RWPE2 (cell line): ENCODE results near the gene PLXND1.

Source experiments
- ATAC-seq: fragments of 200-7000 bp; cut with Tn5 transposase; 3 replicates; pipeline ENCODE4 v1.9.1; 2021; ENCODE audit warnings: low read depth
- DNase-seq: peaks from one replicate; pipeline ENCODE4 v3.0.0-alpha.2; 2020; ENCODE audit warnings: low spot score
- H3K27ac ChIP-seq: fragments of 450-650 bp; 2 replicates; pipeline ENCODE4 v1.5.1; 2017; ENCODE audit warnings: mild to moderate bottlenecking; ENCODE audit not compliant: poor library complexity, severe bottlenecking
- H3K27me3 ChIP-seq: fragments of 250-450 bp; sonication (Bioruptor Pico); 2 replicates; pipeline ENCODE4 v1.5.1; 2021; ENCODE audit warnings: mild to moderate bottlenecking, moderate library complexity; ENCODE audit not compliant: insufficient read depth, poor library complexity, severe bottlenecking
- H3K36me3 ChIP-seq: fragments of 250-450 bp; sonication (Bioruptor Pico); 2 replicates; pipeline ENCODE4 v1.5.1; 2020; ENCODE audit warnings: low read depth, mild to moderate bottlenecking, moderate library complexity
- H3K4me1 ChIP-seq: fragments of 250-450 bp; sonication (Bioruptor Pico); 2 replicates; pipeline ENCODE4 v1.5.1; 2021; ENCODE audit warnings: mild to moderate bottlenecking, moderate library complexity; ENCODE audit not compliant: insufficient read depth, poor library complexity, severe bottlenecking
- H3K4me3 ChIP-seq: fragments of 250-450 bp; sonication (Bioruptor Pico); 2 replicates; pipeline ENCODE4 v1.5.1; 2021; ENCODE audit warnings: mild to moderate bottlenecking, moderate library complexity; ENCODE audit not compliant: severe bottlenecking
- H3K9me3 ChIP-seq: fragments of 250-450 bp; sonication (Bioruptor Pico); 2 replicates; pipeline ENCODE4 v1.5.1; 2021; ENCODE audit warnings: mild to moderate bottlenecking, moderate library complexity; ENCODE audit not compliant: severe bottlenecking
- TF ChIP-seq, protein P1 (sequence below): fragments of 450-650 bp; IDR thresholded peaks from one replicate; pipeline ENCODE4 v1.5.1; 2017; ENCODE audit warnings: mild to moderate bottlenecking, moderate library complexity; ENCODE audit not compliant: poor library complexity, severe bottlenecking

The PLXND1 gene

DNA sequence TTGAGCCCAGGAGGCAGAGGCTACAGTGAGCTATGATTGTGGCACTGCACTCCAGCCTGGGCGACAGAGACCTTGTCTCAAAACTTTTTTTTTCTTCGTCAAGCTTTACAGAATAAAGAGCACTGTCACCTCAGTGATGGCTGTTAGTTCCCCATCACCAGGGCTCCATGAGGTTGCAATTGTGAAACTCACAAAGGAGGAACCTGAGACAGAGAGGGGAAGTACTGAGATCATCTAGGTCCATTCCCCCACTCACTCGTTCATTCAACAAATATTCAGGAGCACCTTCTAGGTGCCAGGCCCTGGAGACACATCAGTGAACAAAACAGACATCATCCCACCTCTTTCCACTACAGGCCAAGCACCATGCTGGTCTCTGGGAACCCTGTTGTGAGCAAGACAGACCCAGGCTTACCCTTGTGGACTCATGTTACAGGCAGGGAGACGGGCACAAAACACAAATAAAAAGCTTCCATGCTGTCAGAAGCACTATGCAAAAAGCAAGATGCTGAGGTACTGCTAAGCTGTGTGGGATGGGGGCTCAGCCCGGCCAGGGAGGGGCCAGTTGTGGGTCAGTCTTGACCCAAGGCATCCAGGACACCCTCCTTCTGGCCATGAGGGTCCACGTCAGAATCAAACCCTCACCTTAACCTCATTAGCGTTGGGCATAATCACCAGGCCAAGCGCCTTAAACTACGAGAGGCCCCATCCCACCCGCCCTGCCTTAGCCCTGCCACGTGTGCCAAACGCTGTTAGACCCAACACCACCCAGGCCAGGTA, 80.2 kb downstream of the PLXND1 start:
- no peak for ATAC-seq
- no peak for DNase-seq
- no peaks in the 10 kb centered on the region for H3K9me3 ChIP-seq
- no peak overlapping the region for H3K27ac ChIP-seq
- H3K4me1 ChIP-seq = no peaks in the 10 kb centered on the region
- TF ChIP-seq, protein P1, sequence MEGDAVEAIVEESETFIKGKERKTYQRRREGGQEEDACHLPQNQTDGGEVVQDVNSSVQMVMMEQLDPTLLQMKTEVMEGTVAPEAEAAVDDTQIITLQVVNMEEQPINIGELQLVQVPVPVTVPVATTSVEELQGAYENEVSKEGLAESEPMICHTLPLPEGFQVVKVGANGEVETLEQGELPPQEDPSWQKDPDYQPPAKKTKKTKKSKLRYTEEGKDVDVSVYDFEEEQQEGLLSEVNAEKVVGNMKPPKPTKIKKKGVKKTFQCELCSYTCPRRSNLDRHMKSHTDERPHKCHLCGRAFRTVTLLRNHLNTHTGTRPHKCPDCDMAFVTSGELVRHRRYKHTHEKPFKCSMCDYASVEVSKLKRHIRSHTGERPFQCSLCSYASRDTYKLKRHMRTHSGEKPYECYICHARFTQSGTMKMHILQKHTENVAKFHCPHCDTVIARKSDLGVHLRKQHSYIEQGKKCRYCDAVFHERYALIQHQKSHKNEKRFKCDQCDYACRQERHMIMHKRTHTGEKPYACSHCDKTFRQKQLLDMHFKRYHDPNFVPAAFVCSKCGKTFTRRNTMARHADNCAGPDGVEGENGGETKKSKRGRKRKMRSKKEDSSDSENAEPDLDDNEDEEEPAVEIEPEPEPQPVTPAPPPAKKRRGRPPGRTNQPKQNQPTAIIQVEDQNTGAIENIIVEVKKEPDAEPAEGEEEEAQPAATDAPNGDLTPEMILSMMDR = no peak
- H3K36me3 ChIP-seq = no peaks in the 10 kb centered on the region
- H3K4me3 ChIP-seq = no peak overlapping the region
- no peaks in the 10 kb centered on the region for H3K27me3 ChIP-seq

DNA sequence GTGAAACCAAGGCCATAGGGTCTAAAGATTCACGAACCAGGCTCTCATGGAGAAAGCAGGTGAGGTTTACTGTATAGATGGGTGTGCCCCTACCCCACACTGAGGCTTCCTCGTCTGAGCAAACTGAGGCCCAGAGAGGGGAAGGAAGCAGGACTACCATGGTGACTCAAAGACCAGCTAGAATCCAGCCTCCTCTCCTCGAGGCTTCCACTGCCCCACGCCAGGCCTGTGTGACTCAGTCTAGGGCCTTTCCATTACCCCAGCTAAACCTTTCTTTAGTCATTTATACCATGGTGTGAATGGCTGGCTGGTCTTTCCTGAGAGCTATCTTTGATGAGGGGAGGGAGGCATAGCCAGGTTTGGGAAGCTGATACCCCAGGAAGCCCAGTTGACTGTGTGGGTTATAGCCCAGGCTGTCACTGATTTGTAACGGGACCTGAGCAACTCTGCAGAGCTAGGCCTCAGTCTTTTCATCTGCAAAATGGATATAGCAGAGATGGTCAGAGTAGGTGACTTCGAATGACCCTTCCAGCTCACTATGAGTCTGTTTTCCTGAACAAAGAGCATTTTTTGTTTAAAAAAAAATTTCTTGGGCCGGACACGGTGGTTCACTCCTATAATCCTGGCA, 81.0 kb downstream of the PLXND1 start:
- Histone ChIP-seq H3K36me3 (no peaks in the 10 kb centered on the region), H3K4me3 (no peak overlapping the region), H3K27ac (no peak overlapping the region), H3K9me3 (no peaks in the 10 kb centered on the region), H3K27me3 (no peaks in the 10 kb centered on the region), H3K4me1 (no peaks in the 10 kb centered on the region)
- DNase-seq = no peak
- ATAC-seq = no peak
- TF ChIP-seq, protein P1 = no peak

DNA sequence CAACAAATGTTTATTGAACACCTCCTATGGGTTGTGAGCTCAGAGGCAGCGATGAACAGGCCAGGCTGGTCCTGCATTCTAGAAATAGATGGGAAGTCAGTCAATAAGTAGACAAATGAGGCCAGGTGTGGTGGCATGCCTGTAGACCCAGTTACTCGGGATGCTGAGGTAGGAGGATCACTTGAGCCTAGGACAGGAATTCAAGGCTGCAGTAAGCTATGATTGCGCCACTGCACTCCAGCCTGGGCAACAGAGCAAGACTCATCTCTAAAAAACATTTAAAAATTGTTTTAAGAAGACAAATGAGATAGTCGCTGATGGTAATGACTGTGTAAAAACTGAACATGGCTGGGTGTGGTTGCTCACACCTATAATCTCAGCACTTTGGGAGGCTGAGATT, 82.4 kb downstream of the PLXND1 start:
- no peak for DNase-seq
- Histone ChIP-seq H3K9me3 (no peaks in the 10 kb centered on the region), H3K4me3 (no peak overlapping the region), H3K36me3 (no peaks in the 10 kb centered on the region), H3K27ac (no peak overlapping the region), H3K4me1 (no peaks in the 10 kb centered on the region), H3K27me3 (no peaks in the 10 kb centered on the region)
- no peak for ATAC-seq
- TF ChIP-seq, protein P1 = no peak

DNA sequence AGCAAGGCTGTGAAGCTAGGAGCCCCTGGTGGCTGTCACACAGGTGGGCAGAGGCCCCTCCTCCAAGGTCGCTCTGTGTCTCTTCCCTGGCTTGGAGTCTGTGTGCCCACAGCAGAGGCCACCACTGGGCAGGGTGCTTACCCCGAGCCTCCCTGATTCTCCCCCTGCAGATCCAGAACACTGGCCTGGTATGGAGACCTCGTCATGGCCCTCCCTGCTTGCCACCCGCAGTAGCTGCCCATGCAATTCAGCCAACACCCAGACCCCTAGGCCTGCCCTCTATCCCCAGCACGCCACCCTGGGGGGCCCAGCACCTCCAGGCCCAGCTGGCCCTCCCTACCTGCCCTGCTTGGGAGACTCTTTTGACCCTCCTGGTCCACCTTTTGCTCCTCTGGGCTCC, 83.5 kb downstream of the PLXND1 start:
- TF ChIP-seq, protein P1 = no peak
- no peaks in the 10 kb centered on the region for H3K9me3 ChIP-seq
- H3K4me1 ChIP-seq = no peaks in the 10 kb centered on the region
- ATAC-seq = no peak
- no peak overlapping the region for H3K27ac ChIP-seq
- H3K36me3 ChIP-seq = no peaks in the 10 kb centered on the region
- DNase-seq = no peak
- H3K4me3 ChIP-seq = no peak overlapping the region
- no peaks in the 10 kb centered on the region for H3K27me3 ChIP-seq

DNA sequence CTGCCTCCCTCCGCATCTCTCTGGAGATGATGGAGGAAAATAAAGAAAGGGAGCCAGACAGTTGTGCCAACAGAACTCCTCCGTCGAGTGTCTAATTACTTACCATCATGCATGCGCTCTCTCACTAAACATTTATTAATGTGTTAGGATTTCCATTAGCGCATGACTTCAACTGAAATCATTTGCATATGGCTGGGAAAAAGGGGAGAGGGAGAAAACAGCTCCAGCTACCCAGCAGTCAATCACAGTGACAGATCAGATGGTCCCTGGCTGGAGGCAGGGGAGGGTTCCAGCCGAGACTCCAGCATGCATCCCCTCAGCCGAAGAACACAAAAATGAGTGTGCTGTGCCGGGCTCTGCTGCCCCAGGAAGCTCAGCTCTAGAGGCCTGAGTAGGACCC, 84.9 kb downstream of the PLXND1 start:
- Histone ChIP-seq H3K9me3 (no peaks in the 10 kb centered on the region), H3K36me3 (no peaks in the 10 kb centered on the region), H3K4me1 (no peaks in the 10 kb centered on the region), H3K27ac (no peak overlapping the region), H3K27me3 (no peaks in the 10 kb centered on the region), H3K4me3 (no peak overlapping the region)
- ATAC-seq (no peak), DNase-seq (no peak)
- TF ChIP-seq, protein P1 = no peak
